Peyer's patch (tissue), 4 donors: ENCODE results near the gene SLC30A4.

Experiments used
- CTCF ChIP-seq, 6 experiments: fragments of 450-650 bp in 4 of 6; fragments of 200-600 bp in 2 of 6; sonication (generic) in 1 of 6; IDR thresholded peaks; one replicate each; pipeline ENCODE4 v1.5.1; 2017 to 2019; ENCODE audit warnings: antibody characterized with exemption in 6 of 6, mild to moderate bottlenecking in 3 of 6, moderate library complexity in 1 of 6
- POLR2A ChIP-seq, 2 donors: fragments of 450-650 bp; IDR thresholded peaks; one replicate each; pipeline ENCODE4 v1.5.1; 2017; ENCODE audit warnings: antibody characterized with exemption in 2 of 2, mild to moderate bottlenecking in 2 of 2, moderate library complexity in 2 of 2

- TF ChIP-seq CTCF (IDR thresholded peaks at IDR 0.05) = no peak
- no peak for TF ChIP-seq POLR2A (IDR thresholded peaks at IDR 0.05)
Observed at GRCh38 chr15:45489690-45490238, 32.8 kb downstream of the SLC30A4 start.
